ENCODE measurements around the gene TTC21A. TPM values are rescaled to one million over a fixed set of nuclear protein-coding genes. Genes with fewer than 3 reads are reported as not detected.

TTC21A gene
- total and polyA plus RNA-seq, 2 experiments from 2014 or later: 1.8 to 2.0 TPM

DNA sequence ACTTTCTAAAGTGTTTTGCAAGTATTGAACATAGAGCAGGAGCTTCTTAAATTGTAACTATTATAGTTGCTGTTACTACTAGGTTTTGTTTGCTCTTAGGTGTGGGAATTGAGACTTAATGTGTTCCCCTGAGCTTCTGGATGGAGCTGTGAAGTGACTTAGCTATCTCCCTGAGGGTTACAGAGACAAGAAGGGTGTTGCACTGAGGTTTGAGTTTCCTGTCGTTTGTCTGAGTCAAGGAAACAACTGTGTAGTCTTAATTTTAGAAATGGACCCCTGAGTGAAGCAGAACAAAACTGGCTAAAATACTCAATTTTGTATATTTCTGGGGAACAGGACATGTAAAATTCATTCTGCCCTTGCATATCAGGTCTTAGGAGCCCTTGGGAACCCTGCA is 20.4 kb downstream of the TTC21A start:
- Mint-ChIP-seq H3K27ac (no peak overlapping the region), H3K4me3 (no peak overlapping the region), H3K27me3 (ENCODE audit: insufficient read depth, low read depth, poor library complexity) (peaks cover 6% of the 10 kb centered on the region), H3K9me3 (no peaks in the 10 kb centered on the region), H3K4me1 (peaks cover 6% of the 10 kb centered on the region; the same call in 2 of the 3 replicates), H3K36me3 (ENCODE audit: low read depth) (no peaks in the 10 kb centered on the region)
- Histone ChIP-seq H3K4me1 (ENCODE audit: insufficient read depth) (no peaks in the 10 kb centered on the region), H3K9me2 (ENCODE audit: insufficient read depth) (no peaks in the 10 kb centered on the region), H4K20me1 (replicated peaks; ENCODE audit: insufficient read depth) (no peaks in the 10 kb centered on the region), H3K79me2 (replicated peaks; ENCODE audit: insufficient read depth) (no peaks in the 10 kb centered on the region), H3K4me3 (no peak overlapping the region), H3K27me3 (ENCODE audit: insufficient read depth) (no peaks in the 10 kb centered on the region), H3K36me3 (ENCODE audit: insufficient read depth) (no peaks in the 10 kb centered on the region), H3K4me2 (no peak overlapping the region), H3F3A (replicated peaks; ENCODE audit: low read depth) (no peaks in the 10 kb centered on the region), H3K27ac (ENCODE audit: low read depth) (no peak overlapping the region), H2AFZ (no peak overlapping the region)
- TF ChIP-seq ZNF114 (CRISPR knock-in tag; IDR thresholded peaks at IDR 0.05): no peak
- no peak for TF ChIP-seq EZH2phosphoT487 (IDR thresholded peaks at IDR 0.05; ENCODE audit: unreplicated experiment)
- ATAC-seq (no peak), DNase-seq (ENCODE audit: low spot score) (no peak)

DNA sequence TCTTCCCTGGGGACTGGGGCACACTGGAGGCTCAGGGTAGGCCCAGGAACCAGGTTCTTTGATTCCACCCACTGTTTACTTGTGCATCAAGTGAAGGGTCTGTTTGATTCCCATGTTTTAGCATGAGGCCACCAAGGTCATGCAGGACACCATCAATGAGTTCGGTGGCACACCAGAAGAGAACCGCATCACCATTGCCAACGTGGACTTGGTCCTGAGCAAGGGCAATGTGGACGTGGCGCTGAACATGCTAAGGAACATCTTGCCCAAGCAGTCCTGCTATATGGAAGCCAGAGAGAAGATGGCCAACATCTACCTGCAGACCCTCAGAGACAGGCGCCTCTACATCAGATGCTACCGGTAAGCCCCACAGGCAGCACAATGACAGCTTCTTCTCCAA is 21.5 kb downstream of the TTC21A start:
- H3K79me2 ChIP-seq (replicated peaks; ENCODE audit: insufficient read depth): no peaks in the 10 kb centered on the region
- no peaks in the 10 kb centered on the region for H3K27me3 ChIP-seq (ENCODE audit: insufficient read depth)
- no peak overlapping the region for H3K4me2 ChIP-seq
- H2AFZ ChIP-seq: no peak overlapping the region
- Mint-ChIP-seq H3K9me3 (no peaks in the 10 kb centered on the region), H3K27me3 (ENCODE audit: insufficient read depth, low read depth, poor library complexity) (peaks cover 6% of the 10 kb centered on the region), H3K4me1 (peaks cover 6% of the 10 kb centered on the region; the same call in 2 of the 3 replicates), H3K4me3 (no peak overlapping the region), H3K27ac (no peak overlapping the region), H3K36me3 (ENCODE audit: low read depth) (no peaks in the 10 kb centered on the region)
- H3K9me2 ChIP-seq (ENCODE audit: insufficient read depth): no peaks in the 10 kb centered on the region
- no peak for TF ChIP-seq CREB1 (CRISPR knock-in tag; IDR thresholded peaks at IDR 0.05; ENCODE audit: low read depth)
- TF ChIP-seq ZNF114 (CRISPR knock-in tag; IDR thresholded peaks at IDR 0.05): no peak
- TF ChIP-seq JUNB (IDR thresholded peaks at IDR 0.05; ENCODE audit: unreplicated experiment): no peak
- TF ChIP-seq, protein P1, sequence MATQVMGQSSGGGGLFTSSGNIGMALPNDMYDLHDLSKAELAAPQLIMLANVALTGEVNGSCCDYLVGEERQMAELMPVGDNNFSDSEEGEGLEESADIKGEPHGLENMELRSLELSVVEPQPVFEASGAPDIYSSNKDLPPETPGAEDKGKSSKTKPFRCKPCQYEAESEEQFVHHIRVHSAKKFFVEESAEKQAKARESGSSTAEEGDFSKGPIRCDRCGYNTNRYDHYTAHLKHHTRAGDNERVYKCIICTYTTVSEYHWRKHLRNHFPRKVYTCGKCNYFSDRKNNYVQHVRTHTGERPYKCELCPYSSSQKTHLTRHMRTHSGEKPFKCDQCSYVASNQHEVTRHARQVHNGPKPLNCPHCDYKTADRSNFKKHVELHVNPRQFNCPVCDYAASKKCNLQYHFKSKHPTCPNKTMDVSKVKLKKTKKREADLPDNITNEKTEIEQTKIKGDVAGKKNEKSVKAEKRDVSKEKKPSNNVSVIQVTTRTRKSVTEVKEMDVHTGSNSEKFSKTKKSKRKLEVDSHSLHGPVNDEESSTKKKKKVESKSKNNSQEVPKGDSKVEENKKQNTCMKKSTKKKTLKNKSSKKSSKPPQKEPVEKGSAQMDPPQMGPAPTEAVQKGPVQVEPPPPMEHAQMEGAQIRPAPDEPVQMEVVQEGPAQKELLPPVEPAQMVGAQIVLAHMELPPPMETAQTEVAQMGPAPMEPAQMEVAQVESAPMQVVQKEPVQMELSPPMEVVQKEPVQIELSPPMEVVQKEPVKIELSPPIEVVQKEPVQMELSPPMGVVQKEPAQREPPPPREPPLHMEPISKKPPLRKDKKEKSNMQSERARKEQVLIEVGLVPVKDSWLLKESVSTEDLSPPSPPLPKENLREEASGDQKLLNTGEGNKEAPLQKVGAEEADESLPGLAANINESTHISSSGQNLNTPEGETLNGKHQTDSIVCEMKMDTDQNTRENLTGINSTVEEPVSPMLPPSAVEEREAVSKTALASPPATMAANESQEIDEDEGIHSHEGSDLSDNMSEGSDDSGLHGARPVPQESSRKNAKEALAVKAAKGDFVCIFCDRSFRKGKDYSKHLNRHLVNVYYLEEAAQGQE (IDR thresholded peaks at IDR 0.05; ENCODE audit: unreplicated experiment): no peak
- TF ChIP-seq EZH2phosphoT487 (IDR thresholded peaks at IDR 0.05; ENCODE audit: unreplicated experiment): no peak
- H3F3A ChIP-seq (replicated peaks; ENCODE audit: low read depth): no peaks in the 10 kb centered on the region
- no peak overlapping the region for H3K4me3 ChIP-seq
- no peak overlapping the region for H3K27ac ChIP-seq (ENCODE audit: low read depth)
- no peaks in the 10 kb centered on the region for H3K4me1 ChIP-seq (ENCODE audit: insufficient read depth)
- DNase-seq (ENCODE audit: low spot score) (no peak), ATAC-seq (no peak)
- H3K36me3 ChIP-seq (ENCODE audit: insufficient read depth): no peaks in the 10 kb centered on the region
- no peaks in the 10 kb centered on the region for H4K20me1 ChIP-seq (replicated peaks; ENCODE audit: insufficient read depth)

GRCh38 chr3:39130026-39130425 is 22.5 kb downstream of the TTC21A start:
- H3K27ac ChIP-seq (ENCODE audit: low read depth): no peak overlapping the region
- no peaks in the 10 kb centered on the region for H3K36me3 ChIP-seq (ENCODE audit: insufficient read depth)
- Mint-ChIP-seq H3K27ac (no peak overlapping the region), H3K36me3 (ENCODE audit: low read depth) (no peaks in the 10 kb centered on the region), H3K4me1 (peaks cover 6% of the 10 kb centered on the region; the same call in 2 of the 3 replicates), H3K9me3 (no peaks in the 10 kb centered on the region), H3K4me3 (no peak overlapping the region), H3K27me3 (ENCODE audit: insufficient read depth, low read depth, poor library complexity) (peaks cover 6% of the 10 kb centered on the region)
- ATAC-seq (no peak), DNase-seq (ENCODE audit: low spot score) (no peak)
- H3K27me3 ChIP-seq (ENCODE audit: insufficient read depth): no peaks in the 10 kb centered on the region
- no peaks in the 10 kb centered on the region for H3K4me1 ChIP-seq (ENCODE audit: insufficient read depth)
- no peak overlapping the region for H3K4me3 ChIP-seq
- H3K4me2 ChIP-seq: no peak overlapping the region
- no peaks in the 10 kb centered on the region for H4K20me1 ChIP-seq (replicated peaks; ENCODE audit: insufficient read depth)
- H3K9me2 ChIP-seq (ENCODE audit: insufficient read depth): no peaks in the 10 kb centered on the region
- no peaks in the 10 kb centered on the region for H3K79me2 ChIP-seq (replicated peaks; ENCODE audit: insufficient read depth)
- no peak overlapping the region for H2AFZ ChIP-seq
- H3F3A ChIP-seq (replicated peaks; ENCODE audit: low read depth): no peaks in the 10 kb centered on the region
- TF ChIP-seq POLR2AphosphoS5 (IDR thresholded peaks at IDR 0.05; ENCODE audit: low read depth): no peak
- no peak for TF ChIP-seq STAT1 (IDR thresholded peaks at IDR 0.05; ENCODE audit: unreplicated experiment)
- no peak for TF ChIP-seq ZNF331 (CRISPR knock-in tag; IDR thresholded peaks at IDR 0.05; ENCODE audit: low read depth)
- TF ChIP-seq NANOG (IDR thresholded peaks at IDR 0.05; ENCODE audit: borderline replicate concordance): no peak

Measured in GM23338 (cell line).